ENCODE data around the gene SLC6A4.

Gene SLC6A4

DNA sequence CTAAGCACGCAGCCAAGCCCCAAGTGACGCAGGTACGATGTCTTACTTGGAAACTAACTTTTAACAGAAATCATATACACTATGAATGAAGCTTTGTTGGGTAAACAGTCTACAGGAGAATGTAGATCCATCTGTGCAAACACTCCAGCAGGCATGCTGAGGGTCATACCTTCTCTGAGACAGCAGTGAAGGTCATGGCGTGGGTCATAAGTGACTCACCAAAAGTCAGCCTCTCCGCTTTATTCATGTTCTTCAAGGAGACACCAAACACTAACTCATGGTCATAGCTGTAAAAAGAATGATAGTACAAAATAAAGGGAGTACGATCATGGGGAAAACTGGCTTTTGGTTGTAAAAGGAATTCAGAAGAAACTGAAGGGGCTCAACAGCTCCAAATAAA, 35.6 kb upstream of the SLC6A4 start:
- DNase-seq (ENCODE audit: low read depth in 2 of 2), result peak in 1 of 2 donors; percentile 71
- TF ChIP-seq, protein P1, sequence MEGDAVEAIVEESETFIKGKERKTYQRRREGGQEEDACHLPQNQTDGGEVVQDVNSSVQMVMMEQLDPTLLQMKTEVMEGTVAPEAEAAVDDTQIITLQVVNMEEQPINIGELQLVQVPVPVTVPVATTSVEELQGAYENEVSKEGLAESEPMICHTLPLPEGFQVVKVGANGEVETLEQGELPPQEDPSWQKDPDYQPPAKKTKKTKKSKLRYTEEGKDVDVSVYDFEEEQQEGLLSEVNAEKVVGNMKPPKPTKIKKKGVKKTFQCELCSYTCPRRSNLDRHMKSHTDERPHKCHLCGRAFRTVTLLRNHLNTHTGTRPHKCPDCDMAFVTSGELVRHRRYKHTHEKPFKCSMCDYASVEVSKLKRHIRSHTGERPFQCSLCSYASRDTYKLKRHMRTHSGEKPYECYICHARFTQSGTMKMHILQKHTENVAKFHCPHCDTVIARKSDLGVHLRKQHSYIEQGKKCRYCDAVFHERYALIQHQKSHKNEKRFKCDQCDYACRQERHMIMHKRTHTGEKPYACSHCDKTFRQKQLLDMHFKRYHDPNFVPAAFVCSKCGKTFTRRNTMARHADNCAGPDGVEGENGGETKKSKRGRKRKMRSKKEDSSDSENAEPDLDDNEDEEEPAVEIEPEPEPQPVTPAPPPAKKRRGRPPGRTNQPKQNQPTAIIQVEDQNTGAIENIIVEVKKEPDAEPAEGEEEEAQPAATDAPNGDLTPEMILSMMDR (IDR thresholded peaks at IDR 0.05; ENCODE audit: low read depth, low read length), result no peak
- H3K4me3 ChIP-seq (replicated peaks in 1 of 2; ENCODE audit: low read depth in 2 of 2, low read length in 2 of 2), result no peak overlapping the region

DNA sequence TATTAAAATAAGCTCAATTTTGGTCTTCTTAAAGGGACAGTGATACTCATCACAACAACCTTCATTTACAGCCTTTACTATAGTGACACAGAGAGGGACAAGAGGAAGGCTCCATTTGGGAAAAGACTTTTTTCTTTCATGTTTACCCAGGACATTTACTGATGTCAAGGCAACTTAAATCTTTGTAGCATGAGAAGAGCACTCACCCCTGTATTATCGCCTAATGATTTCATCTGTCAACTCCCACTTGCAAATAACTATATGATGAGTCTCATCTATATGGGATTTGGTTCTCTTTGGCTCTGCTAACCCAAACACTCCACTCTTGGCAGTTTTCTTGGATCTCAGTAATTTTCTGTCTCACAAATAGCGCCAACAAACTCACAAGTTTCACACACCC, 32.1 kb upstream of the SLC6A4 start:
- no peak overlapping the region for H3K4me3 ChIP-seq (replicated peaks in 1 of 2; ENCODE audit: low read depth in 2 of 2, low read length in 2 of 2)
- TF ChIP-seq, protein P1 (IDR thresholded peaks at IDR 0.05; ENCODE audit: low read depth, low read length), result no peak
- peak; percentile 37 to 51 for DNase-seq (ENCODE audit: low read depth in 2 of 2)

DNA sequence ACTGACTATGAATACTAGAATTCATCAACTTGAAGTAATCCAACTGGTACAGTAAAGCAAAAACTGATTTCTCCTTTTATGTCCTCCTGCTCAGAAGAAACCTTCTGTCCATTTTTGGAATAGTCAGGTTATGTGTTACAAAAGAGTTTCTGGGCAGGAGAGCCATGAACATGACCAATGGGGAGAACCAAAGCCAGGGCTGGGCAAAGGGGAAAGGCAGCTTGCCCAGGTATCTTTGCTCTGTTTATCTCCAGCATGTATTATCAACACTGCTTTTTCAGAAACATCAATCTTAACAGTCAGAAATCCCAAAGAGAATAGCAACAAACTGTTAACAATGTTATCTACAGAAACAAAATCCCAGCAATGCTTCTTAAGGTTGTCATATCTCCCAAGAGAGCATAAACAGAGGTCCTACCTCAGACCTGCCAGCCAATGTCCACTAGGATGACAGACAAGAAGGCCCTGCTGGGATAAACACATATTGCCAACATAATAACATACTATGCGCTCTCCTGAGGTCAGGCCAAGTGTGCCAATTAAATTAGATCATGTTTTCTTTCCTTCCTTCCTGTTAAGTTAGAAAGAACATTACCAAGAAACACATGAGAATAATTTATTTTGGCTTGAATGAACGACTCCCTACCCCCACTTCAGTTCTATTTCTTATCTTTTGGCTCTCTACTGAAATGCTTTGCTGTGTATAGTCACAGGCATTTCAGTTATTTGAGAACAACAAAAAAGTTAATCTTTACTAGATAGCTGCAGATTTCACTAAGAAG, 28.2 kb upstream of the SLC6A4 start:
- H3K4me3 ChIP-seq (replicated peaks in 1 of 2; ENCODE audit: low read depth in 2 of 2, low read length in 2 of 2), result no peak overlapping the region
- DNase-seq (ENCODE audit: low read depth in 2 of 2), result peak; percentile 61 to 91
- TF ChIP-seq, protein P1 (IDR thresholded peaks at IDR 0.05; ENCODE audit: low read depth, low read length), result no peak

DNA sequence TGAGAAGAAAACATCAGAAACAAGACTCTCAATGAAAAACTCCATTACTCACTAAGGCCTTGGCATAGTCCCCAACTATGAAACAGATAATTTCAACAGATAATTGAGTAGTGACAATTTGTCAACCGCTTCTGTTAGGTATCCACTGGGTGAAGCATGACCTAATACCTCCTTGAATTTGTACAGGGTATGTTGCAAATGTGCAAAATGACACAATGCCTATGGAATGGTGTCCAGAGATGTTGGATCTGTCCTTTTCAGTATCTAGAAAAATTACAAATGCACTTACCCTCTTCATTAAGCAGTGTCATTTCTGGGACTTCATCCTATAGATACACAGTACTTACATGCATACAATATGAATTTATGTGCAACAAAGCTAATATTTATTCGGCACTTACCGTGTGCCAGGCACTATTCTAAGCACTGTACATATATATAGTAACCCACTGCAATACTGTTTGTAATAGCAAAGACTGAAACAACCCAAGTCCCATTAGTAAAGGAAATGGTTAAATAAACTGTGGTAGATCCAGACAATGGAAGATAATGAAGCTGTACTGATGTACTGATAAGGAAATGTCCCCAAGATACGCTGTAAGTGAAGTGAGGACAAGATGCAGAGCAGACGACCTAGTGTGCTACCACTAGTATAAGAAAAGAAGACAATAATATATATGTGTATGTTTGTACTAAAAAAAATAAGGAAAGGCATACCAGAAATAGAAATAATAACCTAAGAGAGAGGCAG, 21.4 kb upstream of the SLC6A4 start:
- peak; percentile 34 to 64 for DNase-seq (ENCODE audit: low read depth in 2 of 2)
- H3K4me3 ChIP-seq (replicated peaks in 1 of 2; ENCODE audit: low read depth in 2 of 2, low read length in 2 of 2), result no peak overlapping the region
- TF ChIP-seq, protein P1 (IDR thresholded peaks at IDR 0.05; ENCODE audit: low read depth, low read length), result no peak

DNA sequence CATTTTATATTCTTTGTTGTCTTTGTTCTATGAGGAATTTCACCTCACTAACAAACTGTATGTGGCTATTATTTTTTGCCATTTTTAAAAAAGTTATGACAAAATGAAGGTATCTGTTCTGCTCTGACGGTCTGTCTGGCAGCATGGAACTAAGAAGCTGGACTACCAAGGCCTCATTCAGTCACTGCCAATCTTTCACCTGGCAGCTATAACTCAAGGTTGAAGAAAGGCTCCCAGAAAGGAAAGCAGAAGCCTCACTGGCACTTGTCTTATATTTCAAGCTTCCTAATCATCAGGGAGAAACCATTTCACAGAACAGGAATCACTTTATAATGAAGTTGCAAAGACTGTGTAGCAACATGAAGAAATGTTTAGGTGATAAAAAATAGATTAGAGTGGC, 18.7 kb upstream of the SLC6A4 start:
- no peak for DNase-seq (ENCODE audit: low read depth in 2 of 2)
- TF ChIP-seq, protein P1 (IDR thresholded peaks at IDR 0.05; ENCODE audit: low read depth, low read length), result no peak
- H3K4me3 ChIP-seq (replicated peaks in 1 of 2; ENCODE audit: low read depth in 2 of 2, low read length in 2 of 2), result no peak overlapping the region

DNA sequence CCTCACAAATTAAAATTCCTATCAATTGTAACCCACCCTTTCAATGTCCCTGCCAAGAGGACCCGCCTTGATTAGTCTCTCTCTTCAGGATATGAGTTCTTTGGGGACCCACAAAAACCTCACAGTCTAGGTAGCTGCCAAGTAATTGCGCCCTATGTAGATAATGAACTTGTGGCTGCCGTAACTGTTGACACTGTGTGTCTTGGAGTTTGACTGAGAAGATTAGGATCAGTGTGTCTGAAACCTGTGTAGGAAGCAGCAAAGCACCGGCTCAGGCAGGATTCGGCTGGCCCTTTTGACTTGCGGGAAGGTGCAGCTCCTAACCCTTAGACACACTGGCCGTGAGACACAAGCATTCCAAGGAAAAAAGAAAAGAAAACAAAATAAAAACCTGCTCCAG, 17.8 kb upstream of the SLC6A4 start:
- TF ChIP-seq, protein P1 (IDR thresholded peaks at IDR 0.05; ENCODE audit: low read depth, low read length), result no peak
- no peak overlapping the region for H3K4me3 ChIP-seq (replicated peaks in 1 of 2; ENCODE audit: low read depth in 2 of 2, low read length in 2 of 2)
- DNase-seq (ENCODE audit: low read depth in 2 of 2), result no peak

Data from cardiac fibroblast (primary cell).